Measurements from ENCODE around the gene PHKB.

DNA sequence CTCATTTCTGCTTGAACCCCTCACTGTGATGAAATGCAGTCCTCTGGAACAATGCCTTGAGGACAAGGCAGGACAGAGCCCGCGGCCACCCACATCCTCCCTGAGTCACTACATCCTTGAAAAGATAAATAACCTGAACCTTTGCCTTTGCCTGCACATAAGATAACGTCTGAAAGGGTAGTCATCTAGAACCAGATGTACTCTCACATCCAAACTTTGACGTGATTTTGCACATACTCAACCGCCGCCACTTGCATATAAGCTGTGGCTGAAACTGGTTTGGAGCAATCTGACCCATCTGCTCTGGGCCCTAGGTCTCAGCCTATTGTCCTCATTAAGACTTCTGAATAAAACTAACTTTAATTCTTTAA is 252.1 kb downstream of the PHKB start:
- TF ChIP-seq, protein P1, sequence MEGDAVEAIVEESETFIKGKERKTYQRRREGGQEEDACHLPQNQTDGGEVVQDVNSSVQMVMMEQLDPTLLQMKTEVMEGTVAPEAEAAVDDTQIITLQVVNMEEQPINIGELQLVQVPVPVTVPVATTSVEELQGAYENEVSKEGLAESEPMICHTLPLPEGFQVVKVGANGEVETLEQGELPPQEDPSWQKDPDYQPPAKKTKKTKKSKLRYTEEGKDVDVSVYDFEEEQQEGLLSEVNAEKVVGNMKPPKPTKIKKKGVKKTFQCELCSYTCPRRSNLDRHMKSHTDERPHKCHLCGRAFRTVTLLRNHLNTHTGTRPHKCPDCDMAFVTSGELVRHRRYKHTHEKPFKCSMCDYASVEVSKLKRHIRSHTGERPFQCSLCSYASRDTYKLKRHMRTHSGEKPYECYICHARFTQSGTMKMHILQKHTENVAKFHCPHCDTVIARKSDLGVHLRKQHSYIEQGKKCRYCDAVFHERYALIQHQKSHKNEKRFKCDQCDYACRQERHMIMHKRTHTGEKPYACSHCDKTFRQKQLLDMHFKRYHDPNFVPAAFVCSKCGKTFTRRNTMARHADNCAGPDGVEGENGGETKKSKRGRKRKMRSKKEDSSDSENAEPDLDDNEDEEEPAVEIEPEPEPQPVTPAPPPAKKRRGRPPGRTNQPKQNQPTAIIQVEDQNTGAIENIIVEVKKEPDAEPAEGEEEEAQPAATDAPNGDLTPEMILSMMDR (IDR thresholded peaks at IDR 0.05) = no peak
- TF ChIP-seq EZH2 (IDR thresholded peaks at IDR 0.05; ENCODE audit: borderline replicate concordance, insufficient read depth, low read depth, low read length, poor library complexity, severe bottlenecking) = no peak

Data from B cell (primary cell).